ENCODE data around the gene NOS3. TPM values are rescaled to one million over a fixed set of nuclear protein-coding genes. Genes with fewer than 3 reads are reported as not detected.

The NOS3 gene
- total and polyA plus RNA-seq, 9 of the 15 experiments (the other 6 are each of a cell fraction or from before 2014, with no cell fraction given) = 1.1 to 121 (median 23.6) TPM

DNA sequence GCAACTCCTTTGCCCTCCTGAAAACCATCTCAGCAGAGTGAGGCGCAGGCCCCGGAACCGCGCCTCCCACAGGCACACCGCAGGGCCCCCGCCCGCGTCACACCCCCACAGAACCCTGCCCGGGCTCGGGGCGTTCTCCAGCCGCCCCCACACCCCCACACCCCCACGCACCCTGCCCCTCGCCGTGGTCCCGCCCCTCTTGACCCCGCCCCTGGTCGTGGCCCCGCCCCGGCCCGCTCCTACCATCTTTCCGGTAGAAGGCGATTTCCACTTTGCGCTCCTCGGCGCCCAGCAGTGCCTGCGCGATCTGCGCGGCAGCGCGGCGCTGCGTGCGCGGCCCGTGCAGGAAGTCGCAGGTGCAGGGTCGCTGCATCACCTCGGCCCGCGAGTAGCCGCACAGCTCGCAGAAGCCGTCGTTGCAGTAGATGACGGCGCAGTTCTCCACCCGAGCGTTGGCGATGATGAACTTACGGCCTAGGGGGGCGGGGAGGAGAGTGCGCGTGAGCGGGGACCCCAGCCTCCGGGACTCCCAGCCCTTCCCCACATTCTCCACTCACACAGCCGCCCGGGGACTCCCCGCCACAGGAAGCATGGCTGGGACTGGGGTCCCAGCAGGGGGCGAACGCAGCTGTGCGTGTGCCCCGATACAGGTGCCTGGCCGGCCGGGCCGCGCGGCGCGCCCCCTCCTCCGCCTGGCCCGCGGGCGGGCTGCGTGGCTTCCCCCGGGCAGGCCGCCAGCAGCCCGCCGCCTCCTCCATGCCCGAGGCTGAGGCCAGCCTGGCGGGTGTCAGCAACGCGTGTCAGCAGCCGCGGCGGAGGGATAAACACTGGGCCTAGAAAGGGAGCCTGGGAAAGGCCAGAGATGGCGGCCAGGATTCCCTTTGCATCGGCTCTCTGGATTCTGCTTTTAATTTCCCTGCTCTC, 16.1 kb upstream of the NOS3 start (continued):
- TF ChIP-seq, protein P1, sequence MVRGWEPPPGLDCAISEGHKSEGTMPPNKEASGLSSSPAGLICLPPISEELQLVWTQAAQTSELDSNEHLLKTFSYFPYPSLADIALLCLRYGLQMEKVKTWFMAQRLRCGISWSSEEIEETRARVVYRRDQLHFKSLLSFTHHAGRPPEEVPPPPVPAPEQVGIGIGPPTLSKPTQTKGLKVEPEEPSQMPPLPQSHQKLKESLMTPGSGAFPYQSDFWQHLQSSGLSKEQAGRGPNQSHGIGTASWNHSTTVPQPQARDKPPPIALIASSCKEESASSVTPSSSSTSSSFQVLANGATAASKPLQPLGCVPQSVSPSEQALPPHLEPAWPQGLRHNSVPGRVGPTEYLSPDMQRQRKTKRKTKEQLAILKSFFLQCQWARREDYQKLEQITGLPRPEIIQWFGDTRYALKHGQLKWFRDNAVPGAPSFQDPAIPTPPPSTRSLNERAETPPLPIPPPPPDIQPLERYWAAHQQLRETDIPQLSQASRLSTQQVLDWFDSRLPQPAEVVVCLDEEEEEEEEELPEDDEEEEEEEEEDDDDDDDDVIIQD (CRISPR knock-in tag; IDR thresholded peaks at IDR 0.05) = no peak
- TF ChIP-seq, protein P2, sequence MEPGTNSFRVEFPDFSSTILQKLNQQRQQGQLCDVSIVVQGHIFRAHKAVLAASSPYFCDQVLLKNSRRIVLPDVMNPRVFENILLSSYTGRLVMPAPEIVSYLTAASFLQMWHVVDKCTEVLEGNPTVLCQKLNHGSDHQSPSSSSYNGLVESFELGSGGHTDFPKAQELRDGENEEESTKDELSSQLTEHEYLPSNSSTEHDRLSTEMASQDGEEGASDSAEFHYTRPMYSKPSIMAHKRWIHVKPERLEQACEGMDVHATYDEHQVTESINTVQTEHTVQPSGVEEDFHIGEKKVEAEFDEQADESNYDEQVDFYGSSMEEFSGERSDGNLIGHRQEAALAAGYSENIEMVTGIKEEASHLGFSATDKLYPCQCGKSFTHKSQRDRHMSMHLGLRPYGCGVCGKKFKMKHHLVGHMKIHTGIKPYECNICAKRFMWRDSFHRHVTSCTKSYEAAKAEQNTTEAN (CRISPR knock-in tag; IDR thresholded peaks at IDR 0.05) = no peak
- TF ChIP-seq ESRRA (IDR thresholded peaks at IDR 0.05; ENCODE audit: borderline replicate concordance, low read depth) (peak; percentile 34), OTX1 (CRISPR knock-in tag; IDR thresholded peaks at IDR 0.05) (no peak; the same call in 1 of the 2 replicates), CREB1 (IDR thresholded peaks at IDR 0.05) (peak; percentile 39; the same call in 1 of the 2 replicates), CREB1 (CRISPR knock-in tag; IDR thresholded peaks at IDR 0.05) (peak; percentile 73), SRF (CRISPR knock-in tag; IDR thresholded peaks at IDR 0.05) (0 out of 4 replicates have a peak, but pooled peaks of 1 of the 2 experiments have one; percentile 47), ZBTB7A (IDR thresholded peaks at IDR 0.05; ENCODE audit: borderline replicate concordance, control insufficient read depth, low read depth, low read length) (peak; percentile 73; the same call in 1 of the 2 replicates), ERF (CRISPR knock-in tag; IDR thresholded peaks at IDR 0.05) (0 out of 2 replicates have a peak, but pooled peaks have one; percentile 66), POLR2A (conservative IDR thresholded peaks at IDR 0.05) (peak; percentile 75), BHLHE40 (IDR thresholded peaks at IDR 0.05; ENCODE audit: low read length) (peak; percentile 94), PURB (CRISPR knock-in tag; IDR thresholded peaks at IDR 0.05; ENCODE audit: low read depth) (no peak), MAZ (CRISPR knock-in tag; conservative IDR thresholded peaks at IDR 0.05 in 1 of 2, IDR thresholded peaks at IDR 0.05 in 1 of 2) (peak; percentile 62 to 85; a peak in 3 of 4 replicates), RBM17 (IDR thresholded peaks at IDR 0.05; ENCODE audit: borderline replicate concordance, low read depth, low read length) (no peak), PHF20 (IDR thresholded peaks at IDR 0.05; ENCODE audit: partially characterized antibody) (peak; percentile 45), ZNF584 (CRISPR knock-in tag; IDR thresholded peaks at IDR 0.05; ENCODE audit: low read depth) (no peak), MECOM (CRISPR knock-in tag; IDR thresholded peaks at IDR 0.05) (no peak), PHF21A (IDR thresholded peaks at IDR 0.05; ENCODE audit: borderline replicate concordance, low read depth) (no peak), ESRRB (CRISPR knock-in tag; IDR thresholded peaks at IDR 0.05; ENCODE audit: borderline replicate concordance) (no peak)
- TF ChIP-seq, protein P3, sequence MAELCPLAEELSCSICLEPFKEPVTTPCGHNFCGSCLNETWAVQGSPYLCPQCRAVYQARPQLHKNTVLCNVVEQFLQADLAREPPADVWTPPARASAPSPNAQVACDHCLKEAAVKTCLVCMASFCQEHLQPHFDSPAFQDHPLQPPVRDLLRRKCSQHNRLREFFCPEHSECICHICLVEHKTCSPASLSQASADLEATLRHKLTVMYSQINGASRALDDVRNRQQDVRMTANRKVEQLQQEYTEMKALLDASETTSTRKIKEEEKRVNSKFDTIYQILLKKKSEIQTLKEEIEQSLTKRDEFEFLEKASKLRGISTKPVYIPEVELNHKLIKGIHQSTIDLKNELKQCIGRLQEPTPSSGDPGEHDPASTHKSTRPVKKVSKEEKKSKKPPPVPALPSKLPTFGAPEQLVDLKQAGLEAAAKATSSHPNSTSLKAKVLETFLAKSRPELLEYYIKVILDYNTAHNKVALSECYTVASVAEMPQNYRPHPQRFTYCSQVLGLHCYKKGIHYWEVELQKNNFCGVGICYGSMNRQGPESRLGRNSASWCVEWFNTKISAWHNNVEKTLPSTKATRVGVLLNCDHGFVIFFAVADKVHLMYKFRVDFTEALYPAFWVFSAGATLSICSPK (IDR thresholded peaks at IDR 0.05; ENCODE audit: borderline replicate concordance) = no peak
- TF ChIP-seq, protein P4, sequence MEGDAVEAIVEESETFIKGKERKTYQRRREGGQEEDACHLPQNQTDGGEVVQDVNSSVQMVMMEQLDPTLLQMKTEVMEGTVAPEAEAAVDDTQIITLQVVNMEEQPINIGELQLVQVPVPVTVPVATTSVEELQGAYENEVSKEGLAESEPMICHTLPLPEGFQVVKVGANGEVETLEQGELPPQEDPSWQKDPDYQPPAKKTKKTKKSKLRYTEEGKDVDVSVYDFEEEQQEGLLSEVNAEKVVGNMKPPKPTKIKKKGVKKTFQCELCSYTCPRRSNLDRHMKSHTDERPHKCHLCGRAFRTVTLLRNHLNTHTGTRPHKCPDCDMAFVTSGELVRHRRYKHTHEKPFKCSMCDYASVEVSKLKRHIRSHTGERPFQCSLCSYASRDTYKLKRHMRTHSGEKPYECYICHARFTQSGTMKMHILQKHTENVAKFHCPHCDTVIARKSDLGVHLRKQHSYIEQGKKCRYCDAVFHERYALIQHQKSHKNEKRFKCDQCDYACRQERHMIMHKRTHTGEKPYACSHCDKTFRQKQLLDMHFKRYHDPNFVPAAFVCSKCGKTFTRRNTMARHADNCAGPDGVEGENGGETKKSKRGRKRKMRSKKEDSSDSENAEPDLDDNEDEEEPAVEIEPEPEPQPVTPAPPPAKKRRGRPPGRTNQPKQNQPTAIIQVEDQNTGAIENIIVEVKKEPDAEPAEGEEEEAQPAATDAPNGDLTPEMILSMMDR (IDR thresholded peaks at IDR 0.05 in 2 of 3, conservative IDR thresholded peaks at IDR 0.05 in 1 of 3; ENCODE audit: insufficient read depth in 2 of 3, low read depth in 1 of 3, low read length in 3 of 3) = peak; percentile 55 to 65 (median 61)

All from K562 (cell line).